H9 (cell line): ENCODE measurements around the gene SCAF1. TPM values are rescaled to one million over a fixed set of nuclear protein-coding genes. Genes with fewer than 3 reads are reported as not detected.

Source experiments
- DNase-seq: peaks from one replicate; pipeline ENCODE4 v3.0.0-alpha.2; 2017
- H2AFZ ChIP-seq: one replicate; pipeline ENCODE4 v1.6.1; 2013; ENCODE audit warnings: mild to moderate bottlenecking, low read length, control low read depth, moderate library complexity
- H2AK5ac ChIP-seq: 2 replicates; pipeline ENCODE4 v1.6.1; 2013; ENCODE audit warnings: low read length, control low read depth, mixed read lengths; ENCODE audit not compliant: insufficient read length
- H2BK120ac ChIP-seq: one replicate; pipeline ENCODE4 v1.6.1; 2013; ENCODE audit warnings: low read depth, mild to moderate bottlenecking, low read length, control low read depth, inconsistent platforms; ENCODE audit not compliant: poor library complexity, severe bottlenecking
- H2BK12ac ChIP-seq: 2 replicates; pipeline ENCODE4 v1.6.1; 2013; ENCODE audit warnings: low read length, control low read depth, mixed read lengths, low read depth; ENCODE audit not compliant: insufficient read length
- H2BK15ac ChIP-seq: 2 replicates; pipeline ENCODE4 v1.6.1; 2013; ENCODE audit warnings: low read depth, low read length, control low read depth
- H2BK20ac ChIP-seq: one replicate; pipeline ENCODE4 v1.6.1; 2013; ENCODE audit warnings: low read depth, mild to moderate bottlenecking, low read length, control low read depth, inconsistent platforms; ENCODE audit not compliant: poor library complexity, severe bottlenecking
- H2BK5ac ChIP-seq: 2 replicates; pipeline ENCODE4 v1.6.1; 2013; ENCODE audit warnings: low read length, control low read depth, mixed read lengths; ENCODE audit not compliant: insufficient read length
- H3K14ac ChIP-seq: 2 replicates; pipeline ENCODE4 v1.6.1; 2013; ENCODE audit warnings: low read length, control low read depth; ENCODE audit not compliant: insufficient read depth
- H3K18ac ChIP-seq: 2 replicates; pipeline ENCODE4 v1.6.1; 2013; ENCODE audit warnings: low read depth, mild to moderate bottlenecking, mixed read lengths, low read length, control low read depth; ENCODE audit not compliant: insufficient read length
- H3K23ac ChIP-seq: 2 replicates; pipeline ENCODE4 v1.6.1; 2013; ENCODE audit warnings: low read length, control low read depth, mixed read lengths, low read depth; ENCODE audit not compliant: insufficient read length
- H3K23me2 ChIP-seq: 2 replicates; pipeline ENCODE4 v1.6.1; 2013; ENCODE audit warnings: low read depth, mild to moderate bottlenecking, mixed read lengths, low read length, control low read depth; ENCODE audit not compliant: insufficient read length, poor library complexity, severe bottlenecking
- H3K27ac ChIP-seq: 2 replicates; pipeline ENCODE4 v1.5.1; 2013; ENCODE audit warnings: low read length, control low read depth, mixed read lengths, low read depth; ENCODE audit not compliant: insufficient read length
- H3K27me3 ChIP-seq: 2 replicates; pipeline ENCODE4 v1.6.1; 2013; ENCODE audit warnings: low read length, control low read depth, inconsistent platforms; ENCODE audit not compliant: insufficient read depth
- H3K4ac ChIP-seq: 2 replicates; pipeline ENCODE4 v1.6.1; 2013; ENCODE audit warnings: low read depth, mild to moderate bottlenecking, control low read depth, inconsistent platforms, low read length, moderate library complexity
- H3K4me1 ChIP-seq: 2 replicates; pipeline ENCODE4 v1.6.1; 2013; ENCODE audit warnings: low read length, control low read depth, inconsistent platforms; ENCODE audit not compliant: insufficient read depth
- H3K4me2 ChIP-seq: 2 replicates; pipeline ENCODE4 v1.6.1; 2013; ENCODE audit warnings: low read length, control low read depth, mixed read lengths; ENCODE audit not compliant: insufficient read length, insufficient read depth
- H3K56ac ChIP-seq: 2 replicates; pipeline ENCODE4 v1.6.1; 2013; ENCODE audit warnings: low read depth, mild to moderate bottlenecking, mixed read lengths, low read length, control low read depth; ENCODE audit not compliant: insufficient read length
- H3K79me1 ChIP-seq: 2 replicates; pipeline ENCODE4 v1.6.1; 2013; ENCODE audit warnings: low read depth, mild to moderate bottlenecking, moderate library complexity, low read length, control low read depth, inconsistent platforms; ENCODE audit not compliant: insufficient read depth, poor library complexity, severe bottlenecking
- H3K79me2 ChIP-seq: 2 replicates; pipeline ENCODE4 v1.6.1; 2013; ENCODE audit warnings: low read length, control low read depth, inconsistent platforms; ENCODE audit not compliant: insufficient read depth
- H3K9ac ChIP-seq: 2 replicates; pipeline ENCODE4 v1.6.1; 2013; ENCODE audit warnings: low read length, control low read depth, mixed read lengths; ENCODE audit not compliant: insufficient read length; ENCODE audit errors: extremely low read depth
- H3K9me3 ChIP-seq: one replicate; pipeline ENCODE4 v1.6.1; 2013; ENCODE audit warnings: low read depth, low read length, inconsistent platforms; ENCODE audit not compliant: control insufficient read depth
- H3T11ph ChIP-seq: one replicate; pipeline ENCODE4 v1.6.1; 2013; ENCODE audit warnings: mild to moderate bottlenecking, low read length, control low read depth, inconsistent platforms
- H4K20me1 ChIP-seq: one replicate; pipeline ENCODE4 v1.6.1; 2013; ENCODE audit not compliant: control insufficient read depth, insufficient read length, insufficient read depth
- H4K5ac ChIP-seq: 2 replicates; pipeline ENCODE4 v1.6.1; 2013; ENCODE audit warnings: low read depth, mild to moderate bottlenecking, mixed read lengths, low read length, control low read depth; ENCODE audit not compliant: insufficient read length
- H4K8ac ChIP-seq: replicated peaks from 2 replicates; pipeline ENCODE4 v1.6.1; 2013; ENCODE audit warnings: low read length, control low read depth, mixed read lengths, low read depth; ENCODE audit not compliant: insufficient read length
- H4K91ac ChIP-seq: 2 replicates; pipeline ENCODE4 v1.6.1; 2013; ENCODE audit warnings: low read depth, mild to moderate bottlenecking, moderate library complexity, mixed read lengths, low read length, control low read depth; ENCODE audit not compliant: insufficient read length
- H3K27ac Mint-ChIP-seq, 3 experiments: 2 replicates in 2 of 3; 3 replicates in 1 of 3; pipeline ENCODE4 v1.8.0; 2020 to 2021; ENCODE audit warnings: mixed read lengths in 3 of 3, mild to moderate bottlenecking in 1 of 3, moderate library complexity in 1 of 3
- H3K27me3 Mint-ChIP-seq: 2 replicates; pipeline ENCODE4 v1.8.0; 2021; ENCODE audit warnings: low read depth, mild to moderate bottlenecking, moderate library complexity, mixed read lengths
- H3K36me3 Mint-ChIP-seq, 3 experiments: 2 replicates in 2 of 3; 3 replicates in 1 of 3; pipeline ENCODE4 v1.8.0; 2020 to 2021; ENCODE audit warnings: low read depth in 3 of 3, mixed read lengths in 3 of 3; ENCODE audit not compliant: insufficient read depth in 1 of 3
- H3K4me1 Mint-ChIP-seq, 2 experiments: 2 replicates each; pipeline ENCODE4 v1.8.0; 2020; ENCODE audit warnings: mixed read lengths in 2 of 2
- H3K4me3 Mint-ChIP-seq, 2 experiments: 2 replicates in 1 of 2; 3 replicates in 1 of 2; pipeline ENCODE4 v1.8.0; 2020 to 2021; ENCODE audit warnings: mild to moderate bottlenecking in 2 of 2, mixed read lengths in 2 of 2, moderate library complexity in 1 of 2
- H3K9me3 Mint-ChIP-seq, 2 experiments: 2 replicates in 1 of 2; 3 replicates in 1 of 2; pipeline ENCODE4 v1.8.0; 2020; ENCODE audit warnings: mild to moderate bottlenecking in 2 of 2, mixed read lengths in 2 of 2, moderate library complexity in 1 of 2
- WGBS: extraction: QIAGEN DNeasy Blood & Tissue Kit; methylation state at CpG from one replicate; pipeline ENCODE4 v1.1.7; 2013; ENCODE audit warnings: missing lambda C conversion rate, low lambda C conversion rate, mixed read lengths; ENCODE audit not compliant: insufficient read length; ENCODE audit errors: extremely low coverage; 5-methylcytosine and 5-hydroxymethylcytosine counted together
- total RNA-seq: library from RNA; stranded (reverse); gene quantifications from 2 replicates; pipeline ENCODE4 v1.2.1, GENCODE V29; 2021
- TF ChIP-seq, protein P1 (sequence below): fragments of 200-600 bp; sonication (generic); conservative IDR thresholded peaks from 3 replicates; pipeline ENCODE4 v1.8.0; 2021; ENCODE audit warnings: antibody characterized with exemption, mild to moderate bottlenecking

The SCAF1 gene
- total RNA-seq, 1 experiment from 2014 or later = 85.3 TPM

DNA sequence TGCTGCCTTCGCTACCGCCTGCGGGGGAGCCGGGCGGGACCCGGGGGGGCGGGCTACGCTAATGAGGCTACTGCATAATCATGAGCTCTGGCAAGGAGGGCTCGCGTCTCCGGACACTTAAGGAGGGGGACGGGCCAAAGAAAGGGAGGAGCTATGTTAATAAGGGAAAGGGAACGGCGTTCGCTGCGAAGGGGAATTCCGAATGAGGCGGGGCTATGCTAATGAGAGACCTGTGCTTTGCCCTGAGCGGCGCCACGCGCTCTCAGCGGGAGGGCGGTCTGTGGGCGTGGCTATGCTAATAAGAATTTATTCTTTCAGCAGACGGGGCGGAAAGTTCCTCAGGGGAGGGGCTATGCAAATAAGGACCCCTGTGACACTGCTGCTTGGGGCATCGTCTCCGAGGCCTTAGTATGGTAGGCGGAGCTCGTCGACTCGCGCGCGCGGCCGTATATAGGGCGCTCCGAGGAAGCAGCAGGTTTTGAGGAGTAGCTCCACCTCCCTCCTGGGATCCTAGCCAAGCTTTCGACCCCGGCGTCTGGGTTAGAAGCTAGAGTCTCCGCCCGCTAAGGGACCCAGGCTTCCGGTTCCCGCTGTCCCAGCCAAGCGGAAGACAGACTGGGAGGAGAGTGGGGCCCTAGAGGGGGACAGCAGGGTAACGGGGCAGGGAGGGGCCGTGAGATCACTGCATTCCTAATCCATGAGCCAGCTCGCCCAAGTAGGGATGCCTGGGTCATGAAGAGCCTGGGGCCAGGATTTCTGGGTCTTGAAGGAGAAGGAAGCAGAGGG is 1.7 kb upstream of the SCAF1 start, which contains the start of gene RRAS:
Gene RRAS (minus strand): TSS at position 31 of the 786 bp plus-strand sequence. CDS start 45 bp downstream, outside the sequence.
- Mint-ChIP-seq H3K27me3 (peaks cover 21% of the 10 kb centered on the region), H3K27ac (peak within 1 kb of the TSS; percentile 99 to 100 (median 100))

More for the DNA sequence above, 1.7 kb upstream of the SCAF1 start, which contains the start of gene RRAS:
- Histone ChIP-seq H2AFZ (no peak within 1 kb of the TSS), H3K4ac (peak within 1 kb of the TSS; percentile 63; the same call in 1 of the 2 replicates), H3K27me3 (no peaks in the 10 kb centered on the region), H3K27ac (peak within 1 kb of the TSS; percentile 89), H3K56ac (no peak within 1 kb of the TSS), H2BK20ac (no peak within 1 kb of the TSS), H2BK12ac (peak within 1 kb of the TSS; percentile 29), H2BK15ac (no peak within 1 kb of the TSS), H3K23ac (no peak within 1 kb of the TSS), H2AK5ac (no peak within 1 kb of the TSS), H4K91ac (no peak within 1 kb of the TSS), H3K79me1 (peaks cover 10% of the 10 kb centered on the region), H3K9ac (peak within 1 kb of the TSS; percentile 74), H3T11ph (peak within 1 kb of the TSS; percentile 85), H3K4me2 (peak within 1 kb of the TSS; percentile 91), H3K14ac (peak within 1 kb of the TSS; percentile 81), H4K8ac (no peak within 1 kb of the TSS), H4K5ac (no peak within 1 kb of the TSS), H2BK120ac (peak within 1 kb of the TSS; percentile 62), H3K79me2 (peaks cover 9% of the 10 kb centered on the region), H2BK5ac (peak within 1 kb of the TSS; percentile 83), H4K20me1 (no peaks in the 10 kb centered on the region), H3K23me2 (peaks cover 18% of the 10 kb centered on the region), H3K18ac (peak within 1 kb of the TSS; percentile 87), H3K4me1 (no peaks in the 10 kb centered on the region; the same call in 1 of the 2 replicates), H3K9me3 (no peaks in the 10 kb centered on the region)
- peak within 1 kb of the TSS; percentile 94 to 99 for H3K4me3 Mint-ChIP-seq
- peak; percentile 99 for DNase-seq
- H3K9me3 Mint-ChIP-seq = no peaks in the 10 kb centered on the region; a peak in 1 of 5 replicates
- peaks cover 60 to 77% of the 10 kb centered on the region in 2 experiments for H3K4me1 Mint-ChIP-seq
- no CpG with 5 or more reads among the region's 51 CpGs for WGBS
- H3K36me3 Mint-ChIP-seq = peaks cover 5 to 17% (median 7%) of the 10 kb centered on the region in 3 experiments; a peak in 6 of 7 replicates
- TF ChIP-seq, protein P1, sequence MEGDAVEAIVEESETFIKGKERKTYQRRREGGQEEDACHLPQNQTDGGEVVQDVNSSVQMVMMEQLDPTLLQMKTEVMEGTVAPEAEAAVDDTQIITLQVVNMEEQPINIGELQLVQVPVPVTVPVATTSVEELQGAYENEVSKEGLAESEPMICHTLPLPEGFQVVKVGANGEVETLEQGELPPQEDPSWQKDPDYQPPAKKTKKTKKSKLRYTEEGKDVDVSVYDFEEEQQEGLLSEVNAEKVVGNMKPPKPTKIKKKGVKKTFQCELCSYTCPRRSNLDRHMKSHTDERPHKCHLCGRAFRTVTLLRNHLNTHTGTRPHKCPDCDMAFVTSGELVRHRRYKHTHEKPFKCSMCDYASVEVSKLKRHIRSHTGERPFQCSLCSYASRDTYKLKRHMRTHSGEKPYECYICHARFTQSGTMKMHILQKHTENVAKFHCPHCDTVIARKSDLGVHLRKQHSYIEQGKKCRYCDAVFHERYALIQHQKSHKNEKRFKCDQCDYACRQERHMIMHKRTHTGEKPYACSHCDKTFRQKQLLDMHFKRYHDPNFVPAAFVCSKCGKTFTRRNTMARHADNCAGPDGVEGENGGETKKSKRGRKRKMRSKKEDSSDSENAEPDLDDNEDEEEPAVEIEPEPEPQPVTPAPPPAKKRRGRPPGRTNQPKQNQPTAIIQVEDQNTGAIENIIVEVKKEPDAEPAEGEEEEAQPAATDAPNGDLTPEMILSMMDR = no peak
